GM21447 (cell line): ENCODE measurements around the gene UGT1A3.

Experiments used
- ATAC-seq: cut with Tn5 transposase; IDR thresholded peaks from one replicate; pipeline ENCODE4 v1.9.1; 2021; ENCODE audit not compliant: unreplicated experiment

Gene UGT1A3

GRCh38 chr2:233793465-233794127 is 64.8 kb downstream of the UGT1A3 start:
- no peak for ATAC-seq

DNA sequence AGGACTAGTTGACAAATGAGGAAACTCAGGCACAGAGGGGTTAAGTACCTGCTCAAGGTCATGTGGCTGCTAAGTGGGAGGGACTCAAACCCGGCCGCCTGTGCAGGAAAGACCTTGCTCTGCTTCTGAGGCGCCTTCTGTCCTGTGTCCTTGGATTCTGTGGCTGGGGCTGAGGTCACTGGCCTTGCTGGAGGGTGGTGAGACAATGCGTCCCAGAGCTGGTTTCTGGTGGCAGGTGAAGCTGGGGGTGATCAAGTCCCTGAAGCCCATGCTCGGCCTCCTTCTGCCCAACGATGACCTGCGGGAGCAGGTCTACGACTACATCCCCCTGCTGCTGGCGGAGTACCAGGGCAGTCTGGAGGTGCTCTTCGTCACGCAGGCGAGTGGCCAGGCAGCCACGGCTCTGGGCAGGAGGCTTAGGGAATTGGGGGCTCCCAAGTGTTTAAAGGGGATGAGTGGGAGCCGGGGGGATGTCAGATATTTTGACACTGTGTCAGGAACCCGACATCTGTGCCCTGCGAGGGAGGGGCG is 65.4 kb downstream of the UGT1A3 start:
- ATAC-seq: no peak

GRCh38 chr2:233795735-233796171 is 66.9 kb downstream of the UGT1A3 start:
- no peak for ATAC-seq

DNA sequence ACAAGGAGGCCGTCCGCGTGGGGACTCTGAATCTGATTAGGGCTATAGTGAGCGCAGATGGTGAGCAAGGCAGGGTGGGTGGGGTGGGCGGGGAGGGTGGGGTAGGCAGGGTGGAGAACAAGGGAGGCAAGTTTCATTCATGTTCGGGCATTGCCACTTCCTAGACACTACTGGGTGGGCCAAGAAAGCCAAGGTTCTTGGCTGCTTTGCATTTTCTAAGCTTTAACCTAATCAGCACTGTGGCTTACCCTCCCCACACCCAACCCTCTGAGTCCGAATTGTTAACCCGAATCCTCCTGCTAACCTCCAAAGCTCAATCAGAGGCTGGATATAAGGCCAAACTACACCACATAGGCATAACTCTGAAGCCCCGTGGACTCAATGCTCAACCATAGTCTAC is 67.4 kb downstream of the UGT1A3 start:
- ATAC-seq: no peak

DNA sequence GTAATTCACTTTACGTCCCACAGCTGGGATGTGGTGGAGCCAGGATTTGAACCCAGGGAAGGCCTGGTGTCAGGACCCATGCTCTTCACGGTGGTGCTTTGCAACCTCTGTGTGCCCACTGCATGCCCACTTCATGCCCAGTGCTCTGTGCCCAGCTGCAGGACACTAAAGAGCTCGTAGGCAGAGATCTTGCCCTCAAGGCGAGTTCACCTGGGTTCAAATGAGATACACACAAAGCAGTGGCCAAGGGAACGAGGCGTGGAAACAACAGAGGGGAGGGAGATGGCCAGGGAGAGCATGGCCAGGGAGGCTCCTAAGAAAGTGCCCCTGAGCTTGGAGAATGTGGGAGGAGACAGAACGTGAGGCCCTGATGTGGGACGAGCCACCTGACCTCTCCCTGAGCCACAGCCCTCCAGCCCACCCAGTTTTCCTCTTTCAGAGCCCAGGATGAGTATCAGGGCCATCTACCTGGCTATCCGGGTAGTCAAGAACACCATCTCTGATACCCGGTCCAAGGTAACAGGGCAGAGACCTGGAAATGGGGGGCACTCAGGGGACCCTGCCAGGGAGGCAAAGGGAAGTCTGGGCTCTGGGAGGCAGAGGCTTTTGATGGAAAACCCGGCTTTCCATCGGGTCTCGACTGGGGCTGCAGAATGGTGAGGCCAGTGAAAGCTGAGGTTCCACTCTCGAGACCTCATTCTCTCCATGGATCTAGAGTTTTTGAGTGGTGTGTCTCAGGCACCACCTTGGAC is 69.7 kb downstream of the UGT1A3 start:
- no peak for ATAC-seq

DNA sequence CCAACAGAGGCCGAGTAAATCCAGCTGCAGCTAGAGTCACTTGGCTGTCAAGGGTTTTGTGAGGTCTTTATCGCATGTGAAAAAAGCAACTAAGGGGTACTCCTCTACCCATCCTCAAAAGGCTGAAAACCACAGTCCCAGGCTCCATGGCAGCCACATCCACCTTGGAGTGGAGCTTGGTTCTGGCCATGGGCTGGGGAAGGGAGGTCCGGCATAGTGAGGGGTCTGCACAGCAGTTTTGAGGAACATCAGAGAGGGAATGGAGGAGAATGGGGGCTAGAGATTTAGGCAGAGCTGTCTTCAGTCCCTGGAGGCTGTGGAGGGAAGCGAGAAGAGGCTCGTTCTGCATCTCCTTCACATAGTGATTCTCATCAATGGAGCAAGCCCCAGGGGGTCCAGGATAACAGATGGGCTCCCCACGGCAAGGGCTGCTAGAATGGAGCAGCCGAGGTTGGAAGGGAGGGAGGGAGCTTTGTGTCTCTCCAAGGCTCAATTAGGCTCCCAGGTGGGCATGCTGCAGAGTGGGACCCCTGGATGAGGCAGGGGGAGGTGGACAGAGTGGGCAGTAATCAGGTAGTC is 70.3 kb downstream of the UGT1A3 start:
- no peak for ATAC-seq

- ATAC-seq: no peak
Measured at GRCh38 chr2:233799716-233800115, 70.9 kb downstream of the UGT1A3 start.

DNA sequence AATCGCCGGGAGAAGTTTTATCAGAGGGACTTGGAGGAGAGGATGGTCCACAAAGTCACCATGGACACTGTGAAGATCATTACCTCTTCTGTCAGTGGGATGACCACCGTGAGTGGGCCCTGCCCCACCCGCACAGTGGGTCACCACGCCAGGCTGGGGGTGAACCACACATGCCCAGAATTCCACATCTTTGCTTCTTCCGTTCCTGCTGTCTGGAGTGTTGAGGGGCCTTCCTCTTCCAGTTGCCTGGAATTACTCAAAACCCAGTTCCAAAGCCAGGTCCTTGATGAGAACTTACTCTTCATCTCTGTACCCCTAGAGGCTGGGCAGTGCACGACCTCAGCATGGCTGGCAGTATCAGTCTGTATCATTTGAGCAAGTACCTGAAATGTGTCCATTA is 71.4 kb downstream of the UGT1A3 start:
- no peak for ATAC-seq

DNA sequence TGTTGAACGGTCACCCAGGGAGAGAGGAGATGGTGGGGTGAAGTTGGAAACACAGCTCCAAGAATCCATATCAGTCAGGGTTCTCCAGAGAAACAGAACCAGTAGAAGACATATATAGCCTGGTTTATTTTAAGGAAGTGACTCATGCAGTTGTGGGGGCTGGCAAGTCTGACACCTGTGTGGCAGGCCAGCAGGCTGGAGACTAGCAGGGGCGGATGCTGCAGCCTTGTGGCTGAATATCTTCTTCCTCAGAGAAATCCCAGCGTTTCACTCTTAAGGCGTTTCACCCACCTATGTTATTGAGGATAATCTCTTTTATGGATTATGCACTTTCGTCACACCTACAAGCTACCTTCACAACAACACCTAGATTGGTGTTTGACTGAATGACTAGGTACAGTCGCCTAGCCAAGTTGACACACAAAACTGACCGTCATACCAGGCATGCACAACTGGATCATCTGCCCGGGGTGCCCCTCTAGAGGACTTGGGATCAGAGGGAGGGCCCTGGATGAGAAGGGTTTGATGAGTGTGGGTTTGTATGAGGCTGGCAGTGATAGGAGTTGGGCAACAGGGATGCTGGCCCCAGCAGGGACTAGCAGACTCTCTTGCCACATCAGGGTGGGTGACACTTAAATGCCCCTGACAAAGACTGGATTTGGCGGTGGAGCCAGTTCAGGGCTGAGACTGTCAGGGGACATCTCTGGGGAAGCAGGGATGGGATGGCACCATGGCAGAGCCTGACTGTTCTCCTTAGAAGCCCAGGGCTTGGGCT is 72.7 kb downstream of the UGT1A3 start:
- peak; percentile 53 for ATAC-seq

- no peak for ATAC-seq
Measured at GRCh38 chr2:233802132-233802815, 73.4 kb downstream of the UGT1A3 start.

- ATAC-seq: no peak
Measured at GRCh38 chr2:233803292-233803911, 74.6 kb downstream of the UGT1A3 start.

GRCh38 chr2:233803994-233804393 is 75.2 kb downstream of the UGT1A3 start:
- no peak for ATAC-seq

DNA sequence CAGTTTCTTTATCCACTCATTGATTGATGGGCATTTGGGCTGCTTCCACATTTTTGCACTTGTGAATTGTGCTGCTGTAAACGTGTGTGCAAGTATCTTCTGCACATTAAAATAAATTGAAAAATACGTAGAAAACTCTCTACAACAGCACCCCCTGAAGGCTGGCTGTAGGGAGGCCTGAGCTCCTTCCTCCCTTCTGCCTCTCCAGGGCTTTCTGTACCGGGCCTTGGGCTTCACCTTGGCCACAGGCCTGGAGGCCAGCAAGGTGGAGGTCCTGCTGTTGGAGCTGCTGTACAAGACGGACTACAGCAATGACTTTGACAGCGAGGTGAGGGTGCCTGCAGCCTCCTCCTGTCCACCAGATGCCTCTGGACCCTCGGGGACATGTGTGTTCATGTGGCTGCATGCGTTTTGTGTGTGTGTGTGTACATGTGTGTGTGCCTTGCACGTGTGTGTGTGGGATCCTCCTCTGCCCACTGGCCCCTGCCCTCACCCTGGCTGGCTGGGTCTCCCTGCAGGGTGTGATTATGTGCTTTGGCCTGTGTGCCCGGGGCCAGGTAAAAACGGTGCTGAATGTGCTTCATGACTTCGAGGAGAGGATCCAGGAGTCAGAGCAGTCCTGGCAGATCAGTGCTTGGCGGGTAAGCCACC is 78.5 kb downstream of the UGT1A3 start:
- ATAC-seq: no peak

DNA sequence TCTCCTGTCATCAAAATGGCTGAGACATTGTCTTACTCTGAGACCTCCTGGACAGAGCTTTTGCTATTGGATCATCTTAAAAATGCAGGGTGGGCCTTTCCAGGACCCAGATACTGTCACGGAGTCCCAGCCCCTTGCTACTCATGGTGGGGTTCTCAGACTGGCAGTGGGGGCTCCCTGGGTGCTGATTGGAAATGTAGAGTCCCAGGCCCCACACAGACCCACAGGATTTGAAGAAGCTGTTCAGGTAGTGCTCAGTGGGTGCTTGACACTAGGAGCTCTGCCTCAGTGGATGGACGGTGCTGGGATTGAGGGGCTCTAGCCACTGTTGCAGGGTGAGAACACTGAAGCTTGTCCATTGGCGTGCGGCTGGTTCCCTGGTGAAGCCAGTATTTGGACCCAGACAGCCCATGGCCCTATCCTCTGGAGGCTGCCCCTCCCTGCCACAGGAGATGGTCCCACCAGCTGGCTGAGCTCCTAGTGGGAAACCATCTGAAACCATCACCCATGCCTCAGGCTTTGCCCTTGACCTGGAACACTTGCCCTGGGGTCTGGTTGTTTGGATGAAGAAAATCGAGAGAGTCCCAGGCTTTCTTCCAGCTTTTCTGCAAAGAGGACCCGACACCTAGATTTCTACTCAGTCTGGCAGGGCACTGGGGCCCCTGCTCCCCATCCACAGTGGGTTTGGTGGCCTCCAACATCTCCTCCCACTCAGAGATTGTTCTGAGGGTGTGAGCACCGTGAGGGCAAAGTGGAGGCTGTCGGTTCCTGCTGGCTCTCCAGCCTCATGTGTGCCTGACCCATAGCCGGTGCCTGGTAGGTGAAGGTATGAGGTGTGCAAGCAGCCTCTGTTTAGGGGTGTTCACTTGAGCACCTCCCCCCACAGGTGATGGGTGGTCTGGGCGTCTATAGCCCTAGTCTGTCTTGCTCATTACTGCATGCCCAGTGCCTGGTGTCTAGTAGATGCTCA is 79.4 kb downstream of the UGT1A3 start:
- no peak for ATAC-seq

- ATAC-seq: no peak
Measured at GRCh38 chr2:233810385-233810784, 81.5 kb downstream of the UGT1A3 start.

DNA sequence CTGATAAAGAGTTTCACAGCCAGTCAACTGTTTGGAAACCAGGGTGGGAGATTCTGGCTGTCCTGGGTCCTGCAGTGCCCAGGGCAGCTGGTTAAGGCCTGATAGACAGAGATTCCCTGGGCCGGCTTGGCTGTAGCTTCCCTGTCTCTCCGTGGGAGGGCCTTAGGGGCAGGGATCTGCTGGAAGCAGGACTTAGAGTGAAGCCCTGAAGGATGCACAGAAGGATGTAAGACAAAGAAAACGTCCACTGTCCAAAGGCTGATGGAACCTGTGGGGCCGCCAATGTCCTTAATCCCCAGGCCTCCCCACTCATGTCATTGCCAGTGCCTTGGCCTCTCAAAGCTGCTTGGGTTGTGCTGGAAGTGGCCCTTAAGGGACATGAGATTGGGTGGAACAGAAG is 82.2 kb downstream of the UGT1A3 start:
- ATAC-seq: no peak

DNA sequence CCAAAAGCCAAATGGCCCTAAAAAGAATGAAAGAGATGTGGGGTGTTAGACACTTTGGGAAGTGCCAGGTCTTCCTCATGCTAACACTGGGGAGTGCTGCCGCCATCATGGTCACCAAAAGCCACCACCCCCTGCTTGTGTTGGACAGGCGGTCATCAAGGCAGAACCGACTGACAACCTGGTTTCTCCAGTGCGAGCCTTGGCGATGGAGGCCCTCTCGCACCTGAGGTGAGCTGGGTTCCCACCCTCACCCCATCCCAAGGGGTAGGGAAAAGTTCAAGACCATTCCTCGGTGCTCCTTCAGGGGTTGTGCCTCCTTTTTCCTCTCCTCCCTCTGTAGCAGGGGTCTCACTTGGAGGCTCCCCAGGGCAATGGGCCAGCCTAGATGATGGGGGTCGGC is 82.9 kb downstream of the UGT1A3 start:
- ATAC-seq: no peak

DNA sequence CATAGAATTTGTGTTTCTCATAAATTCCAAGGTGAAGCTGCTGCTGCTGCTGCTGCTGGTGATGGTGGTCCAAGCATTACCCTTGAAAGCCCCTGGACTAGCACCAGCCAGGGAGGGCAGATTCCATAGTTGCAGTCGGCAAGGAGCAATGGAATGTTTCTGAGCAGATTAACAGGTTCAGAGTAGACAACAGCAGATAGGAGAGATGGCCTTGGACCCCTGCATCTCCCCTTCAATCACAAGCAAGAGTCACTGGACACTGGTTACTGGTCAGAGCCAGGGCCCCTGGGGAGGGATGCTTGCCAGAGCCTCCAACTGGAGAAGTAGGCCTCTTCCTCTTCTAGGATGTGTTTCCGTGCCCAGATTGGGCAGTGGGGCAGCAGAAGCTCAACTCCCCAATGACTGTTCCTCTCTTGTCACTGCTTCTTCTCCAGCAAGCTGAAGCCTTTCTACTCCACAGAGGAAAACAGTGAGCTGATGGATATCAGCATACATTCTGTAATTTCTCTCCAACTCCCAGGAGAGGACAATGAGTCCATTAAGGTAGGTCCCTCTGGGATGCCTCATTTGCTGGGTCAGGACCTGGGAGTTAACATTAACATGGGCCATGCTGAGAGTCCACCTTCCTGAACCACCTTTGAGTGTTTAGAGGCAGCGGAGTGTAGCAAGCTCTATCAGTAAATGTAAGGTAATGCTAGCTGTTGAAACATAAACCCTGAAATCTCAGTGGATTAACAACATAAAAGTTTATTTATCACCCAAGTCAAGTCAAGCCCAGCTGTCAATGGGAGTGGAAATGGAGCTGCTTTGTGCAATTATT is 84.6 kb downstream of the UGT1A3 start:
- ATAC-seq: no peak
